Left colon (tissue), 2 donors: Measurements from ENCODE around the gene FZD1. TPM values are rescaled to one million over a fixed set of nuclear protein-coding genes. Genes with fewer than 3 reads are reported as not detected.
"Not testable (repeated sequence)": the region's sequence is repeated elsewhere in the genome, so short reads cannot be mapped to it uniquely, and the experiment has no call there.

ENCODE experiments used
- ATAC-seq: fragments of 200-7000 bp; cut with Tn5 transposase; one replicate; pipeline ENCODE4 v1.9.1; 2020; ENCODE audit warnings: mild to moderate bottlenecking, moderate library complexity
- DNase-seq, 2 donors: peaks; one replicate each; pipeline ENCODE4 v3.0.0-alpha.2; 2020
- intact Hi-C, 2 donors: fragments of 100-400 bp; cut with DNase I in 1 of 2; cut with micrococcal nuclease in 1 of 2; formaldehyde crosslinking; loops; one replicate each; pipeline versions ENCODE4 v1.11.2 to v1.14.0; 2022; cut with DNase I, micrococcal nuclease
- total RNA-seq, 2 donors: library from RNA; stranded (reverse); fragmentation: NEBNext Ultra II Directional; extraction: Animal tissue kit (Norgen Biotek cat#: 25700); gene quantifications; one replicate each; pipeline ENCODE4 v1.2.1, GENCODE V29; 2021
- donor health status: DM: no; HTN: no; CAD: no.
- donor health status: DM: yes; HTN: yes; CAD: no.

The FZD1 gene
- total RNA-seq, 2 donors from 2014 or later: 7.4 to 11.0 TPM

DNA sequence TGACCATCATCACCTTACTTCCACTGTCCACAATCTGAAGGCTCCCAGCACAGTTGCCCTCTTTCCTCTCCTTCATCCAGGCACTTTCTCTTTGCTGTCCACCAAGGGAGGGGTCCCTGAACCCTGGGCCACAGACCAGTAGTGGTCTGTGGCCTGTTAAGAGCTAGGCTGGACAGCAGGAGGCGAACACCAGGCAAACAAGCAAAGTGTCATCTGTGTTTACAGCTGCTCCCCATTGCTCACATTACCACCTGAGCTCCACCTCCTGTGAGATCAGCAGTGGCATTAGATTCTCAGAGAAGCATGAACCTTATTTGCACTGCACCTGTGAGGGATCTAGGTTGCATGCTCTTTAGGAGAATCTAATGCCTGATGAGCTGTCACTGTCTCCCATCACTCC, 27.7 kb downstream of the FZD1 start:
- DNase-seq (no peak), ATAC-seq (no peak)
- intact Hi-C loops: no loop called here

DNA sequence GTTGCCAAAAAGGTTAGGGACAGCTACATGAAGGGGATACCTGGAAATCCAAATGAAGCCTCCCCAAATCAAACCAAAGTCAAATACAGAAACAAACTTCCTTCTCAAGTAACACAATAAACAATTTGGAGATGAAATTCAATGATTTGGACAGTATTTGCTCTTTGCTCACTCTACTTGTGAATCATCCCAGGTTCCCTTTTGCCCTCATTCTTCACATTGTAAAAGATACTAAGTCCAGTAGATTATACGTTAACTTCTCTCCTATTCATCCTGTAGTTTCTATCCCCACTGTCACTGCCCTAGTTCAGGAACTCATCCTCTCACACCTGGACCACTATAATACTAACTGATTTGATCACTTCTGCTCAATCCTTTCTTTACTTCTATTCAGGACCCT, 28.3 kb downstream of the FZD1 start:
- intact Hi-C loops: no loop called here
- no peak for ATAC-seq
- DNase-seq: no peak

DNA sequence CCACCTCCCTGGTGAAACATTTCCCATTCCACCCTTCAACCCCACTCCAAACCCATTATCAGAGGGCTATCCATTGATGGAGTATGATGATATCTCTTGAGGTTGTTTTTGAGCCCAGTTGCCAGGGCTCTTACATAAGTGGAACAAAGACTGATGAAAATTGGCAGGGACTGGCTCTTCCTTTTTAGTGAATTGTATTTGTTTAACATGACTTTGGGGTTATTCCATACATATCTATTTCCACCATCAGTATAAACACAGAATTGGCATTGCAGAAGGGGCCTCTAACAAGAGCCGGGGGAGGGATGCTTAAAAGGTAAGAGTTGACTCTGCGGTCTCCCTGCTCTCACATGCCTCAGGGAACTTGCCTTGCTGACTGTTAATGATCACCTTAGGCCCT, 28.9 kb downstream of the FZD1 start:
- intact Hi-C loops: no loop called here
- DNase-seq (no peak), ATAC-seq (no peak)

DNA sequence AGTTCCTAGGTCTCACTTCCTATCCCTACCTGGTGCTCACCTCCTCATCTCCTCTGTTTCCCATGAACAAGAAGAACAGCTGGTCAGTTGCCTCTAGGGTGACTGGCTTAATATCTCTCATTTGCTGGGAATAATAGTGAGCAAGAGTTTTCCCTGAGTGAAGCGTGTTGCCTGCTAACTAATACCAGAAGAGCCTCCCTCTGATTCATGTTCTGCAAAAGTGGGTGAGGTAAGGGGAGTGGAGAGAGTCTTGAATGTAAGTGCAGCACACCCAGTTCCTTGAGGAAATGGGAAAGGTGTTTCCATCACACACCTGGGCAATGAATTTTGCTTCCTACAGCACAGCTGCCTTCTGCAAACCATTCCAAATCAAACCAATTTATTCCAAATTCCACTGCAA, 29.6 kb downstream of the FZD1 start:
- no peak for ATAC-seq
- no peak for DNase-seq
- intact Hi-C loops: no loop called here

DNA sequence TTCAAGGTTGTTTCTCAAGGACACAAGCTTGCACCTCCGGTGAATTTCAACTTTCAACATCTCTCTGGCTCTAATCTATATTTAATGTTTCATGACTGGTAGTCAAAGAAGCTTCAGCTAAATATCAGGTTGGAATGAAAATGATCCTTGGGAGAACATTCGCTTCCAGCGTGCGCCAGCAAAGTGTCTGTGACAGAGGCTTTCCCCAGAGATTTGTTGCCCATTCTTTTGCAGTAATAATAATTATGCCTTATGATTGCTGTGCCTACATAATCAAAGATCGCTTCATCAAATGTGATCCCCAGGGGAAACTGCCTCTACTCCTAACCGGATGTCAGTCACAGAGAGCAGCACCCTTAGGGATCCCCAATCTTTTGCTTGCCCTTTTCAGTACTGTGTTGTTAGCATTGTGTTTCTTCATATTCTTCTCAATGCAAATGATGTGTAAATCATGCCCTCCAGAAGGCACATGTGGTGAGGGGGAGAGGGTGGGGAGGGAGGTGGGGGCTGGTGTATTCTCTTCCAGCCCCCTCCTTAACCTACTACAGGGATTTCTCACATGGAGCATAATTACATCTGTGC, 30.5 kb downstream of the FZD1 start:
- no peak for ATAC-seq
- intact Hi-C loops: no loop called here
- DNase-seq: no peak

DNA sequence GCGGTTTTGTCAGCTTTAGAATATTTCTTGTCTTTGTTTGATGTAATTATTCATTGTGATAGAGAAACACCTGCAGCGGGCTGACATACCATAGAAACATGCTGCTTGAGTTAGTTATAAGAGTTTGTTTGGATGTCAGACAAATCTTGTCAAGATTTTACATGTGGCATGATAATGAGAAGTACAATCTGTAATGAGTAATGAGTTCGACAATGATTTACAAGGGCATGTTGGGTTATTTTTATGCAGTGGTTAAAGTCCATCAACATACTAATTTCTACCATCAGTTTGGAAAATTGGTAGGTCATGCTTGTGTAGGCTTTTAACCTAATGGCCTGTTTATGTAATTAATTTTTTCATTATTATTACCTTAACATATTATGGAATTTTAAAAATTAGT, 31.3 kb downstream of the FZD1 start:
- intact Hi-C loops: no loop called here
- ATAC-seq: no peak
- DNase-seq: no peak

DNA sequence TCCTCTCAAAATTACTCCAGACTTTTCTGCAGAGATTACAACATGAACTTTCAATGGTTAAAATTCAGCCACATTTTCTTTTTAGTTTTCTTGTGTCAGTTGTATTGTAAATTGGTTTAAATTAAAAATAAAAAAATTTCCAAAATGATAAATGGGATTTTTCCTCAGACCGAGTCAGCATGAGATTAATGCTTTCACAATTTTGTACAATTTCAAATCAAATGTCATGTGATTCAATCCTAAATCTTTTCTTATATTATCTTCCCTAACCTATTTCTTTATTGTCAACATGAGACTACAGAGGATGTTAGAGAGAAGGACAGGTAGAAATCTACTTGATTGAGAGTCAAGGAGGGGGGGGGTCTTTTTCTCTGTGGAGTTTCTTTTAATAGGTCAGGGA, 33.7 kb downstream of the FZD1 start:
- no peak for DNase-seq
- no peak for ATAC-seq
- intact Hi-C loops: no loop called here

DNA sequence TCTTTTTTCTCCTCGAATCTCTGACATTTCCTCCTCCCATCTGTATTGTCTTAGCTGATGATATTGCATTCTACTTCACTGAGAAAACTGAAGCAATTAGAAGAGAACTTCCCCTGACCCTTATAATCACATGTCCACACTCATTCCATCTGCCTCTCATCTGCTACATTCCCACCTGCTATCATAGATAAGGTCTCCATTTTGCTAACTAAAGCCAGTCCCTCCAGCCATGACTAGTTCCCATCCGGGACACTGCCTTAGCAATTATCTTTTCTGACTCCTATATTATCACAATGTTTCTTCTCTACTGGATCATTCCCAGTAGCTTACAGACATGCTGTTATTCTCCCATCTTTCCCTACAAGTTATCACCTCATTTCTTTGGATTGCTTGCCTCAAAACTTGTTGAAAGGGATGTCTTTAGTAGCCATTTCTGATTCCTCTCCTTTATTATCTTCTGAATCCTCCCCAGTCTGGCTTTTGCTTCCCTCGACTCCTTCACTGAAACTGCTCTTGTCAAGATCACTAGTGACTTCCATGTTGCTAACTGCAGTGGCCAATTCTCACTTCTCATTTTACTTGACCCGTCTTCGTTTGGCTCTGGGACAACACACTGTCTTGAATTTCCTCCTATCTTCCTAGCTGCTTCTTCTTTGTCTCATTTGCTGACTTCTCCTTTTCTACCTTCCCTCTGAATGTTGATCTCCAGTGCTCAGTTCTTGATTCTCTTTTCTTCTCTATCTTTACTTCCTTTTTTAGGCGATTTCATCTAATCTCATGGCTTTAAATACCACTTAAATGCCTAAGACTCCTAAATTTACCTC, 35.9 kb downstream of the FZD1 start:
- no peak for ATAC-seq
- intact Hi-C loops: no loop called here
- no peak for DNase-seq

DNA sequence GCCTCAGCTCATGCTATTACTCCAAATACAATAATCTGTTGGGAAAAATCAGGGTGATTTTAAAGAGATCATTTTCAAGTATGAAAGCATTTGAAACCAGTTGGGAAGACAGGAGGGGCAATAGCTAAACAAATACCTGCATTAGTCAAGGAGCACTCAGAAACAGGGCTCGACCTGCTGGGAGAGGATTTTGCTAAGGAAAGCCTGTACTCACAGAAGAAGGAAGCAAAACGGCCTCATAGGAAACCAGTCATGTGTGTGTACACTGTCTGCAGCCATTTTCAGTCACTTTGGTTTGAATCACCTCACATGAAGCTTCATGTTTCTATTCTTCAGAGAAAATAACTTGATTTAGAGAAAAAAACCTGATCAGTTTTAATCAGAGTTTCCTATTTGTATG, 38.6 kb downstream of the FZD1 start:
- DNase-seq (no peak), ATAC-seq (no peak)
- intact Hi-C loops: no loop called here

DNA sequence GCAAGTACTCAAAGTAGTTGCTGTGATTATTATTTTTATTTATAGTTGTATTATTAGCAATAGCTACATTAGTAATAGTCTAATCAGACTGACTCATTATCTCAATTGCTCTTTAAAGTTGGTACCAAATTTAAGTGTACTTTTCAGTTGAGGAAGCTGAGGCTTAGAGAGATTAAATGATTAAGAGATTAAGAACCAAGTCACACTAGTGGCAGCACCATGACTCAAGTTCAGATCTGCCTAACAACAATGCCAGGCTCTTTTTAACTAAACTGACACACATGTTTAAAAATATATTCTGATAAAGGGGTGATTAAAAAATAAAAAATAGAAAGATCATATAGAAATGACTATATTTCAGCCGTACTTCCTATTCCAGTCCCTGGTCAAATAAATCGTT, 42.0 kb downstream of the FZD1 start:
- ATAC-seq (no peak), DNase-seq (no peak)
- intact Hi-C loops: no loop called here

DNA sequence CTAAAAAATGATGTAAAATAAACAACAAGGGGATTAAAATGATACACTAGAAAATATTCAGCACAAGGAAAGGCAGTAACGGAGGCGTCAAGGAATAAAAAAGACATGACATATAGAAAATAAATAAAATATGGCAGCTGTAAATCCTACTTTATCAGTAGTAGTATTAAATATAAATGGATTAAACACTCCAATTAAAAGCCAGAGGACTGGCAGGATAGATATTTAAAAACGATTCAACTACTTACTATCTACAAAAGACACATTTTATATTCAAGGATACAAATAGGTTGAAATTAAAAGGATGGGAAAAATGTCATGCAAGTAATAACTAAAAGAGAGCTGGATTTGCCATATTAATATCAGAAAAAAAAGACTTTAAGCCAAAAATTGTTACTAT, 43.2 kb downstream of the FZD1 start:
- intact Hi-C loops: no loop called here
- no peak for ATAC-seq
- no peak for DNase-seq

DNA sequence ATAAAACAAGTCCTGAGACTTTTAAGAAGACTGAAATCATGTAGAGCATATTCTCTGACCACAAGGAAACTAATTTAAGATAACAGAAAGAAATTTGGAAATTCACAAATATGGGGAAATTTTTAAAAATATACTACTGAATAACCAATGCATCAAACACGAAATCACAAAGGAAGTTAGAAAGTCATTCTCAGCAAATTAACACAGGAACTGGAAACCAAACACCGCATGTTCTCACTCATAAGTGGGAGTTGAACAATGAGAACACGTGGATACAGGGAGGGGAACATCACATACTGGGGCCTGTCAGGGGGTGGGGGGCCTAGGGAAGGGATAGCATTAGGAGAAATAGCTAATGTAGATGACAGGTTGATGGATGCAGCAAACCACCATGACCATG, 44.0 kb downstream of the FZD1 start:
- intact Hi-C loops, DNase-seq: not testable (repeated sequence)

DNA sequence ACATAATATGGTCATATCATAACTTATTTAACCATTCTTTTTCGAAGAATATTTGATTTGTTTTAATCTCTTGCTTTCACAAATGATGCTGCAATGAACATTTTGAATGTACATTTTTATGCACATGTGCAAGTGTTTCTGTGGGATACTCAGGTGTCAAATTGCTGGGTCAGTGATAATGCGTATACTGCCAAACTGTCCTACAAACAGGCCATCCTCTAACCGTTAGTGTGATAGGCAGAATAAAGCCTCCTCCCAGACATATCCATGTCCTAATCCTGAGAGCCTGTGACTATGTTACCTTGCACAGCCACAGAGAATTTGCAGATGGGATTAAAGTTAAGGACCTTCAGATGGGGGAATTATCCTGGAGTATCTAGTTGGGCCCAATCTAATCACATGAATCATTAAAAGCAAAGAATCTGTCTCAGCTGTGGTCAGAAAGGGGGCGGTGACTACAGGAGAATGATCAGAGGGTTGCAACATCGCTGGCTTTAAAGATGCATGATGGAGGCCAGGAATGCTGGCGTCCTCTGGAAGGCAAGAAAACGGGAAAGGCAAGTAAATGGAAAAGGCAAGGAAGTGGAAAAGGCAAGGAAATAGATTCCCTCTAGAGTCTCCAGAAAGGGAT, 46.7 kb downstream of the FZD1 start:
- DNase-seq: no peak
- no peak for ATAC-seq

More for the DNA sequence above, 44.0 kb downstream of the FZD1 start:
- ATAC-seq: not testable (repeated sequence)

DNA sequence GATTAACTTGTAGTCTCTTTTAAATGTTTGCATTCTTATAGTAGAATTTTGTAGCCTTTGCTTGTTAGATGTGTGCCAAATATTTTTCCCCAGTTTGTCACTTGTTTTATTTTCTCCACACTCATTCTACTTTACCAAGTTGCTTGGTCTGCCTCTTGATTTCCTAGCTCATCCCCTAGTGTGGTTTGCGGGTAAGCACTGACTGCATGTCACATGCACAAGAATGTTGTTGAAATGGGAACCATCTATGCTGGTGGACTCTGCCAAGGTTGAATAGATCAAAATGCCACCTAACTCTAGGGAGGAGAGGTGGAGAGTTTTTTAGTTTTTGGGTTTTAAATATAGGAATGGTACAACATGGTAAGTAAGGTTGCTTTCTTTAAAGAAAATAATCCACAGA, 47.6 kb downstream of the FZD1 start:
- ATAC-seq (no peak), DNase-seq (no peak)
- intact Hi-C loops: no loop called here

More for the DNA sequence above, 46.7 kb downstream of the FZD1 start:
- intact Hi-C loops: no loop called here

DNA sequence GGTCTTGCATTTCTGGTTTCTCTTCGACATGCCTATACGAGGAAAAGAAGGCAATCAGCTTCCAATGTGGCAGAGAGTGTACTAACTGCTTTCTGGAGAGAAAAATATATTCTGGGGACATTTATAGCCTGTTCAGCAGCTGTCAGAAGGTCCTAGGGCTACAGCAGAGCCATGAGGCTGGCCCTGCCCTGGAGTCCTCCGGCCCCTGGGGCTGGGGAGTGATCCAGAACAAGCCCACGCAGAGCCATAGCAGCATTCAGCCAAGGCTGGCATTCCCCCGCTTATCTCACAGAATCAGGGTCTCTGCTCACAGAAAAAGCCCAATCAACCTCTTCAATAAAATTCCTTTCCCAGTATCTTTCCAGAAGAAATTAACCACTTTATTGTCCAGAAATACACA, 48.9 kb downstream of the FZD1 start:
- DNase-seq (no peak), ATAC-seq (no peak)
- intact Hi-C loops: no loop called here

DNA sequence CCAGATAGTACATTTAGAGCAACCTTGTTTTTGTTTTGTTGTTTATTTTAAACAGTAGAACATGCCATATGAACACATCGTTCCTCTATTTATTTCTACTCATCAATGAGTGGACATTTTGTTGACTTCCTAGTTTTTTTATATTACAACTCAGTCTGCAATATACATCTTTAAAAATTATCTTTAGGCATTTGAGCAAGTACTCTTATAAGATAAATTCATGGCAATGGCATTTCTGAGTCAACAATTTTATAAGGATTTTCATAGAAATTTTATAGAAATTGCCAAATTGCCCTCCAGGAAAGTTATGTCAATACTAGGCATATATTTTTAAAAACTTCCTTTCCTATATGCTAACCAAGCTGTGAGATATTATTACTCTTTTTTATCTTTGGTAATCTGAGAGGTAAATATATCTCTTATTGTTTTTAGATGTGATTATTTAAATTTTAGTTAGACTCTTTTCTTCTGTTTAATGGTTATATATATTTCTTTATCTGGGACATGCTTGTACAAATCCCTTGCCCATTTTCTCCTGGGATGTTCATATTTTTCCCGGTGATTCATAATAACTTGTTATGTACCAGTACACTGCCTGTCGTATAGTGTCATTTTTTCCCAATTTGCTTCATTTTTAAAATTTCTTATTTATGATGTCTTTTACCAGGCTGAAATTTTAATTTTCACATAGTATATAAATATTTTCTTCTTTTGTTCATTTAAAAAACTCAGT, 50.5 kb downstream of the FZD1 start:
- ATAC-seq (no peak), DNase-seq (no peak)
- intact Hi-C loops: no loop called here

DNA sequence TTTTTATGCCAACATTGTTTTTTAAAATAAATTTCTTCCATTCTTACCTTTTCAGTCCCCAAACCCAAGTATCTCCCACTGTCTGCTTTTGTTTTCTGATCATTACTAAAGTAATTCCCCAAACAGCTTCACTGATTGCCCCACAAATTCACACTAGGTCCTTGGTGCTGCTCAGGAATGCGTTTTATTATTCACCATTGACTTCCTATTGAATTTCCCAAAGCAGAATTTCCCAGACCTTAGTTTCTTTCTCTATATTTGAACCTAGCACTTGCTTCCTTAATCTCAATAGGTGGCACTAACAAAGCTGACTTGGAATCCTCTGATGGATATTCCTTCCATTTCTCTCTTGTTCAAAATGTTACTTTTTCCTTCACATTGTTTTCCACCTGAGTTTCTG, 52.2 kb downstream of the FZD1 start:
- DNase-seq (no peak), ATAC-seq (no peak)
- intact Hi-C loops: no loop called here

DNA sequence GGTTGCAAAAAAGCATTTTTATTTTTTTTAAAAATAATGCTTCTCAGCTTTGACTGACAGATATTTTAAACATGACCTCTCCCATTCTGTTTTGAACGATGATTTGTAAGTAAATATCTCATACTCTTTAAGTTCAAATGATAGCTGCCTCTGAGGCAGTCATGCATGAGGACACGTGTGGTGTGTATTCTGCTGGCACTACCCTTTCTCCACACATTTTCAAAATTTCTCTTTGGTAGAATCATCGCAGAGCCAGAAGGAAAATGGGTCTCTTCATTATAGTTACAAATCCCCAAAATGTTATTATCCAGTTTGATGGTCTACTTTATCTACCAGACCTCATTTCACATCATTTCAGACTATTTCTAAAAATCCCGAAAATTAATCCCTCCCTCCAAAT, 55.1 kb downstream of the FZD1 start:
- no peak for ATAC-seq
- intact Hi-C loops: no loop called here
- no peak for DNase-seq

DNA sequence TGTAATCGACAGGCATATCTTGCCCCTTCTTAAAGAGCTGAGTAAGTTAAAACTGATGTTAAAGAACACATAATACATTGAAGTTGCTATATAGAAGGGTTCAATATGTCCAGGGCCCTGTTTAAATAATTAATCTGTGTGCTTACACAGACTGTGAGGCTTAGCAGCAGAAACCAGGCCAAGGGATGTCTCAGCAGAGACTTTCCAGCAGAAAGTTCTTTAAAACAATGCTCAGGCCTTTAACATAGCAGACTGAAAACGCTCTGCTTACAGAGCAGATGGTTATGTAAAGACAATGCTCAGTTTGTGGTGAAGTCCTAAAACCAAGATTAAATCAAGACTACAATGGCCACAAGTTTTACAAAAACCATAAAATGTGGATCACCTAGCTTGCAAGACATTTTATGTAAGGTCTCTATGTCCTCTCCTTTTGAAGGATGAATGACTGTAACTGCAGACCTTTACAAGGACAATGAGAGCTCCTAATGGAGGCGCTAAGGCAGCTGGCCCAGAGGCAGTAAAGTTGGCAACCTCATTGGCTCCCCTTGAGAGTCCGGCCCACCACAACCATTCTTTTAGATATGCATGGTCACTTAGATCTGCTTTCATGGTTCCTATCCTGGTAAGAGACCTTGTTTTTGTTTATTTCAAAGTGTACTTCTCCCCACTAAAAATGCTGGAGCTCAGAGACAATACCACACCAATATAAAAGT, 56.3 kb downstream of the FZD1 start:
- no peak for ATAC-seq
- no peak for DNase-seq
- intact Hi-C loops: no loop called here
